SU-DHL-6 (cell line): Measurements from ENCODE around the gene KCTD14.

ENCODE experiments used
- H2AFZ ChIP-seq: fragments of 200-600 bp; sonication (generic); 2 replicates; pipeline ENCODE4 v1.6.1; 2014; ENCODE audit warnings: low read depth, mild to moderate bottlenecking, moderate library complexity, mixed read lengths, antibody characterized with exemption, low read length; ENCODE audit not compliant: severe bottlenecking
- H3F3A ChIP-seq: fragments of 200-600 bp; shearing (Covaris generic); 2 replicates; pipeline ENCODE4 v1.6.0; 2016; ENCODE audit warnings: antibody characterized with exemption, mild to moderate bottlenecking; ENCODE audit not compliant: insufficient read depth
- H3K27ac ChIP-seq: fragments of 200-600 bp; sonication (generic); 2 replicates; pipeline ENCODE4 v1.5.1; 2016; ENCODE audit warnings: low read depth, mild to moderate bottlenecking, low read length, moderate library complexity, mixed read lengths
- H3K27me3 ChIP-seq: fragments of 200-600 bp; sonication (generic), shearing (Covaris generic); 2 replicates; pipeline ENCODE4 v1.6.0; 2014; ENCODE audit warnings: mild to moderate bottlenecking, low read length
- H3K36me3 ChIP-seq: fragments of 200-600 bp; sonication (generic); 2 replicates; pipeline ENCODE4 v1.6.1; 2014; ENCODE audit warnings: mild to moderate bottlenecking, low read length, mixed read lengths
- H3K4me2 ChIP-seq: fragments of 300-600, 200-600 bp; shearing (Covaris generic), sonication (generic); 2 replicates; pipeline ENCODE4 v1.6.0; 2014; ENCODE audit warnings: low read length, low read depth, mild to moderate bottlenecking; ENCODE audit not compliant: poor library complexity, severe bottlenecking
- H3K4me3 ChIP-seq: fragments of 200-600 bp; sonication (generic); 2 replicates; pipeline ENCODE4 v1.5.1; 2014; ENCODE audit warnings: antibody characterized with exemption, low read length, mild to moderate bottlenecking, mixed read lengths; ENCODE audit not compliant: insufficient read depth, poor library complexity, severe bottlenecking
- H3K79me2 ChIP-seq: fragments of 200-600 bp; sonication (generic); 2 replicates; pipeline ENCODE4 v1.6.1; 2014; ENCODE audit warnings: mild to moderate bottlenecking, low read length, moderate library complexity; ENCODE audit not compliant: insufficient read depth
- H3K9ac ChIP-seq: fragments of 200-600 bp; sonication (generic); 2 replicates; pipeline ENCODE4 v1.7.0; 2014; ENCODE audit warnings: mild to moderate bottlenecking, low read length
- H3K9me2 ChIP-seq: fragments of 200-600 bp; sonication (generic); replicated peaks from 2 replicates; pipeline ENCODE4 v1.6.1; 2014; ENCODE audit warnings: low read length; ENCODE audit not compliant: insufficient read depth
- H3K9me3 ChIP-seq: fragments of 200-600 bp; sonication (generic); 2 replicates; pipeline ENCODE4 v1.6.1; 2014; ENCODE audit warnings: low read length, mixed read lengths; ENCODE audit not compliant: insufficient read depth
- H4K20me1 ChIP-seq: fragments of 200-600 bp; sonication (generic); 2 replicates; pipeline ENCODE4 v1.6.1; 2014; ENCODE audit warnings: low read depth, mild to moderate bottlenecking, antibody characterized with exemption, low read length, moderate library complexity, mixed read lengths
- EZH2phosphoT487 ChIP-seq: fragments of 200-600 bp; sonication (generic), shearing (Covaris generic); conservative IDR thresholded peaks from 2 replicates; pipeline ENCODE4 v1.6.1; 2018; ENCODE audit warnings: mild to moderate bottlenecking, antibody characterized with exemption, low read length, moderate library complexity, mixed read lengths
- TF ChIP-seq, protein P1 (sequence below): fragments of 200-600 bp; sonication (generic); IDR thresholded peaks from one replicate; pipeline ENCODE4 v1.5.1; 2017; ENCODE audit warnings: antibody characterized with exemption, mild to moderate bottlenecking, low read length, moderate library complexity; ENCODE audit not compliant: insufficient read depth, poor library complexity, severe bottlenecking

KCTD14 gene

DNA sequence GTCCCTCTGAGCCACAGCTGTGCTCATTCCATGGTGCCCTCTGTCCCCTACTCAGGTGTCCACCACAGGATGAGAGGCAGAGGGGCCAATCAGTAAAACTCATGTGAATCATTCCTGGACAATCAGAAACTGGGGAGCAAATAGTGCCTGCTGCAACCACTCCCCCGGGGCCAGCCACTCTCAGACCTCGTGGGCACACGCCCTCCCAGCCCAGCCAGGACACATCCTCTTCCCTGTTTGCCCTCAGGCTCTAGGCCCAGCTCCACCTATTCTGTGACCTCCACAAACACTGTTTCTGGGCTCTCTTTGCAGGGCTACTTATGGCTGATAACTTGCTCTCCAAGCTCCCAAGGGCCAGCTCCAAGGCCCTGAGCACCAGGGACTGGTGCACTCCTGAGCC is 14.0 kb upstream of the KCTD14 start:
- Histone ChIP-seq H3K9me2 (no peaks in the 10 kb centered on the region), H3K36me3 (no peaks in the 10 kb centered on the region), H4K20me1 (no peaks in the 10 kb centered on the region), H2AFZ (no peak overlapping the region), H3K4me2 (no peak overlapping the region), H3K9me3 (no peaks in the 10 kb centered on the region), H3K27me3 (no peaks in the 10 kb centered on the region), H3K4me3 (no peak overlapping the region), H3K27ac (no peak overlapping the region), H3K9ac (no peak overlapping the region), H3F3A (no peaks in the 10 kb centered on the region), H3K79me2 (no peaks in the 10 kb centered on the region)
- no peak for TF ChIP-seq EZH2phosphoT487
- TF ChIP-seq, protein P1, sequence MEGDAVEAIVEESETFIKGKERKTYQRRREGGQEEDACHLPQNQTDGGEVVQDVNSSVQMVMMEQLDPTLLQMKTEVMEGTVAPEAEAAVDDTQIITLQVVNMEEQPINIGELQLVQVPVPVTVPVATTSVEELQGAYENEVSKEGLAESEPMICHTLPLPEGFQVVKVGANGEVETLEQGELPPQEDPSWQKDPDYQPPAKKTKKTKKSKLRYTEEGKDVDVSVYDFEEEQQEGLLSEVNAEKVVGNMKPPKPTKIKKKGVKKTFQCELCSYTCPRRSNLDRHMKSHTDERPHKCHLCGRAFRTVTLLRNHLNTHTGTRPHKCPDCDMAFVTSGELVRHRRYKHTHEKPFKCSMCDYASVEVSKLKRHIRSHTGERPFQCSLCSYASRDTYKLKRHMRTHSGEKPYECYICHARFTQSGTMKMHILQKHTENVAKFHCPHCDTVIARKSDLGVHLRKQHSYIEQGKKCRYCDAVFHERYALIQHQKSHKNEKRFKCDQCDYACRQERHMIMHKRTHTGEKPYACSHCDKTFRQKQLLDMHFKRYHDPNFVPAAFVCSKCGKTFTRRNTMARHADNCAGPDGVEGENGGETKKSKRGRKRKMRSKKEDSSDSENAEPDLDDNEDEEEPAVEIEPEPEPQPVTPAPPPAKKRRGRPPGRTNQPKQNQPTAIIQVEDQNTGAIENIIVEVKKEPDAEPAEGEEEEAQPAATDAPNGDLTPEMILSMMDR = no peak

DNA sequence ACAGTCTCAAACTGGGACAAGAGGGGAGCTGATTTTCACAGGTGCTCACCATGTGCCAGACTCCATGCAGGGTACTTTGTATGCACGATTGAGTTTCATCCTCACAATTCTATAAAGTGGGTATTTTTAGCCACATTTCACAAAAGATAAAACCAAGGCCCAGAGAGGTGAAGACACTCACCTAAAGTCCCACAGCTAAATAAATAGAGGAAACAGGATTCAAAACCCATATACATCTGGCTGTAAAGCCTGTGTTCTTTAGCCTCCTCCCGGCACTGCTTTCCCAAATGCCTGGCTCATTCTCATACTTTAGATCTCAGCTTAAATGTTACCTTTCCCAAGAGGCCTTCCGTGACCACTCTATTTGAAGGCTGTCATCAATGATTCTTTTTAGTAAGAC is 13.2 kb upstream of the KCTD14 start:
- no peak overlapping the region for H3K9ac ChIP-seq
- H3K79me2 ChIP-seq = no peaks in the 10 kb centered on the region
- no peaks in the 10 kb centered on the region for H3F3A ChIP-seq
- H3K27me3 ChIP-seq = no peaks in the 10 kb centered on the region
- TF ChIP-seq EZH2phosphoT487 = no peak
- TF ChIP-seq, protein P1 = no peak
- no peaks in the 10 kb centered on the region for H3K36me3 ChIP-seq
- no peak overlapping the region for H3K4me2 ChIP-seq
- no peaks in the 10 kb centered on the region for H3K9me2 ChIP-seq
- no peaks in the 10 kb centered on the region for H4K20me1 ChIP-seq
- H2AFZ ChIP-seq = no peak overlapping the region
- H3K27ac ChIP-seq = no peak overlapping the region
- no peak overlapping the region for H3K4me3 ChIP-seq
- H3K9me3 ChIP-seq = no peaks in the 10 kb centered on the region

DNA sequence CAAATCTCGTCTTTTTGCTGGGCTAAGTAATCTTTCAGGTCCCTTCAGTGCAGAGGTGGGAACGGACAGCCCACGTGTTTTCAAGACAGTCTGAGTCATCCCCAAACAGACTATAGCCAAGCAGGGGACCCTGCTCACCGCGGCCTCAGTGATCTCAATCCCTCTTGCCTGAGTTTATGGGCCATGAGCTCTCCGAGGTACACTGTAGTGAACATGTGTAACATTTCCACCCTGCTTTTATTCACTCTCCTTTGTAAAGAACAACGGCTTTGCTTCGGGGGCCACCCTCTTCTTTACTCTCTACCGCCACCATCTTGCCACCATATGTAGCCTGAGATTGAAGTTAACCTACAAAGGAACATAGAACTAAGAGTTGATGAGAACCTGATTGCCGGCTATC is 11.5 kb upstream of the KCTD14 start:
- Histone ChIP-seq H3K4me2 (no peak overlapping the region), H3K79me2 (no peaks in the 10 kb centered on the region), H3K9ac (no peak overlapping the region), H4K20me1 (no peaks in the 10 kb centered on the region), H3K4me3 (no peak overlapping the region), H3K9me2 (no peaks in the 10 kb centered on the region), H3K27me3 (no peaks in the 10 kb centered on the region), H3K36me3 (no peaks in the 10 kb centered on the region), H3F3A (no peaks in the 10 kb centered on the region), H3K27ac (no peak overlapping the region), H2AFZ (peak overlapping the region; percentile 1), H3K9me3 (no peaks in the 10 kb centered on the region)
- TF ChIP-seq, protein P1 = no peak
- TF ChIP-seq EZH2phosphoT487 = no peak

DNA sequence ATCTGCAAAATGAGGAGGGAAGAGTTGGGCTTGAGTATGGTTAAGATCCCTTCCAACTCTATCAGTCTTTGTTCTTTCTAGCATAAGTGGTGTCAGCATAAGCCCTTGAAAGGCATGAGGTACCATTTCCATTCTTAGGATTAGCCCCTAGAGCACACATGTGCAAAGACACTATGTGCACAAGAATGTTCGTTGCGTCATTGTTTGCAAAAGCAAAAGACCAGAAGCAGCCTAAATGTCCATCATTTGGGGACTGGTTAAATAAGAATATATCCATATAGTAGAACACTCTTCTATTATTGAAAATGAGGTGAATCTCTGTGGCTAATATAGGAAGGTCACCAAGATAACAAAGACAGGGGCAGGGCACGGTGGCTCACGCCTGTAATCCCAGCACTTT is 10.0 kb upstream of the KCTD14 start:
- TF ChIP-seq, protein P1 = no peak
- no peak for TF ChIP-seq EZH2phosphoT487
- no peak overlapping the region for H3K4me2 ChIP-seq
- no peaks in the 10 kb centered on the region for H3K9me2 ChIP-seq

More for the DNA sequence above, 10.0 kb upstream of the KCTD14 start:
- Histone ChIP-seq H3K4me3 (no peak overlapping the region), H4K20me1 (no peaks in the 10 kb centered on the region), H3K27ac (no peak overlapping the region), H3F3A (no peaks in the 10 kb centered on the region), H3K27me3 (no peaks in the 10 kb centered on the region), H3K9me3 (no peaks in the 10 kb centered on the region), H3K9ac (no peak overlapping the region), H2AFZ (no peak overlapping the region), H3K36me3 (no peaks in the 10 kb centered on the region), H3K79me2 (no peaks in the 10 kb centered on the region)
